SK-N-SH treated with all-trans-retinoic acid at 6 μM for 48 hours (cell line): ENCODE measurements around the gene ZMYND8.

Experiments used
- ARNTL ChIP-seq: fragments of 450-650 bp; formaldehyde crosslinking; IDR thresholded peaks from 2 replicates; pipeline ENCODE4 v1.5.0; 2020; ENCODE audit warnings: low read depth, mild to moderate bottlenecking, moderate library complexity, borderline replicate concordance
- ISL1 ChIP-seq: fragments of 250-450 bp; sonication (Bioruptor Pico); IDR thresholded peaks from 2 replicates; pipeline ENCODE4 v2.1.2; 2022; ENCODE audit warnings: mild to moderate bottlenecking, moderate library complexity
- PATZ1 ChIP-seq: fragments of 250-450 bp; sonication (Bioruptor Pico); IDR thresholded peaks from 2 replicates; pipeline ENCODE4 v1.8.0; 2020; ENCODE audit warnings: mild to moderate bottlenecking, moderate library complexity, borderline replicate concordance
- POU6F1 ChIP-seq: fragments of 250-450 bp; sonication (Bioruptor Pico); IDR thresholded peaks from 2 replicates; pipeline ENCODE4 v1.8.0; 2021; ENCODE audit warnings: low read depth, mild to moderate bottlenecking, moderate library complexity, borderline replicate concordance
- RARB ChIP-seq: fragments of 250-450 bp; sonication (Bioruptor Pico); IDR thresholded peaks from 2 replicates; pipeline ENCODE4 v1.8.0; 2021; ENCODE audit warnings: mild to moderate bottlenecking, moderate library complexity
- SNAI2 ChIP-seq: fragments of 250-450 bp; sonication (Bioruptor Pico); IDR thresholded peaks from 2 replicates; pipeline ENCODE4 v1.5.0; 2020; ENCODE audit warnings: mild to moderate bottlenecking, moderate library complexity
- ZFP3 ChIP-seq: fragments of 250-450 bp; sonication (Bioruptor Pico); IDR thresholded peaks from 2 replicates; pipeline ENCODE4 v1.5.0; 2020; ENCODE audit warnings: mild to moderate bottlenecking, moderate library complexity
- ZNF565 ChIP-seq: fragments of 450-650 bp; formaldehyde crosslinking; conservative IDR thresholded peaks from 2 replicates; pipeline ENCODE4 v1.5.0; 2020; ENCODE audit warnings: low read depth, mild to moderate bottlenecking, moderate library complexity
- ZNF8 ChIP-seq: fragments of 450-650 bp; formaldehyde crosslinking; IDR thresholded peaks from 2 replicates; pipeline ENCODE4 v1.5.0; 2020; ENCODE audit warnings: mild to moderate bottlenecking, moderate library complexity

- no peak for TF ChIP-seq SNAI2
- no peak for TF ChIP-seq PATZ1 (CRISPR knock-in tag)
- no peak for TF ChIP-seq ZNF565
- no peak for TF ChIP-seq RARB (CRISPR knock-in tag)
- TF ChIP-seq POU6F1 = no peak
- TF ChIP-seq ISL1 (CRISPR knock-in tag) = no peak
- no peak for TF ChIP-seq ZFP3 (CRISPR knock-in tag)
- no peak for TF ChIP-seq ARNTL (CRISPR knock-in tag)
- no peak for TF ChIP-seq ZNF8
Measured at GRCh38 chr20:47208534-47209174, 147.8 kb downstream of the ZMYND8 start.
